Measurements from ENCODE around the gene SLC25A1.

GRCh38 chr22:19175026-19175601 is 3.4 kb downstream of the SLC25A1 start:
- TF ChIP-seq CTCF (IDR thresholded peaks at IDR 0.05; ENCODE audit: insufficient read depth, low read depth, low read length) (no peak), EZH2 (IDR thresholded peaks at IDR 0.05; ENCODE audit: insufficient read depth, low read length) (no peak)
